ENCODE data around the gene KIFC1.
A peak's percentile ranks its signal among the peaks of the same experiment; 100 is the strongest.

Gene KIFC1

DNA sequence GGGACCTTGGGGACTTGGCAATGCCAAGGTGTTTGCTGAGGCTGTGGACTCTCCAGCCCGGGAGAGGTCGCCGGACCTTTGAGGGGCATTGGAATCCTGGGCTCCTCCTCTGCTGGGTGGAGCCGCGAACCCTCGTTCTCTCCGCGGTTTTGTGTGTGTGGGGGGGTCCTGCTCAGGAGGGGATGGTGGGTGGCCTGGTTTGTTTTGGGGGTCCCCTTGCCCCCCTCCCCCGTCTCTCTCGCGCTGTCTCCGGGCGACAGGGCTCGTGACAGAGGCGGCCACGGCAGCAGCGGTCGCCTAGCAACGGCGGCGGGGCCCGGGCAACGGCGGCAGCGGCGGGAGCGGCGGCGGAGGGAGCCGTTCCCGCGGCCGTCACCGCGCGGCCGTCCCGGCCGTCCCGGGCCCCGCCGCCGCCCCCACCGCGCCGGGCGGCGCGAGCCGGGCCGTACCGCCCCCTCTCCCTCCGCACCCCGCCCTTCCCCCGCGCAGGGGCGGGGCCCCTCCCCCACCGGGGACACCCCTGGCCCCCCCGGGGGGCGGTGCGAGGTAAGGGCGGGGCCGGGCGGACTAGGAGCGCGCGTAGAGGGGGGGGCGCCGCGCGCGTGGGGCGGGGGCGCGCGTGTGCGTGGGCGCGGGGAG, 36.1 kb downstream of the KIFC1 start:
- peak; percentile 82 for DNase-seq

- DNase-seq, result peak; percentile 42
Measured at GRCh38 chr6:33428224-33428965, 36.8 kb downstream of the KIFC1 start.

GRCh38 chr6:33428966-33429749, 37.5 kb downstream of the KIFC1 start:
- no peak for DNase-seq

- peak; percentile 57 for DNase-seq
Measured at GRCh38 chr6:33429750-33430052, 38.1 kb downstream of the KIFC1 start.

DNA sequence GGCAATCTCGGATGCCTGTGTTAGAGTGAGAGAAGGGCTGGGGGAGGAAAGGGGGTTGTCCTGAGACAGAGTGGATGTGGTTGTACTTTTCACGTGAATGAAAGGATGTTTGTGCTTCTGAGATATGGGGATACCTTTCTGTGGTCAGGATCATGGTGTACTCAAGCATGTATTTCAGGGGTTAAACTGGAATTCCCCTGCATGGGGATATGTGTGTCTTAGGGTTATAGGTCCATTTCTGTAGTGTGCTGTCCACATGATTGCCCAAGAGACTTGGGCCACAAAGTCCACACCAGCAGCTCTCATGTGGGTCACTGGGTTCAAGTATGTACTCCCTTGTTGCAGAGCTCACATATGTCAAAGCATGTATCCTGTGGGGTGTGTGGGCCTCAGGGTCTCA, 38.7 kb downstream of the KIFC1 start:
- DNase-seq, result peak; percentile 51

DNA sequence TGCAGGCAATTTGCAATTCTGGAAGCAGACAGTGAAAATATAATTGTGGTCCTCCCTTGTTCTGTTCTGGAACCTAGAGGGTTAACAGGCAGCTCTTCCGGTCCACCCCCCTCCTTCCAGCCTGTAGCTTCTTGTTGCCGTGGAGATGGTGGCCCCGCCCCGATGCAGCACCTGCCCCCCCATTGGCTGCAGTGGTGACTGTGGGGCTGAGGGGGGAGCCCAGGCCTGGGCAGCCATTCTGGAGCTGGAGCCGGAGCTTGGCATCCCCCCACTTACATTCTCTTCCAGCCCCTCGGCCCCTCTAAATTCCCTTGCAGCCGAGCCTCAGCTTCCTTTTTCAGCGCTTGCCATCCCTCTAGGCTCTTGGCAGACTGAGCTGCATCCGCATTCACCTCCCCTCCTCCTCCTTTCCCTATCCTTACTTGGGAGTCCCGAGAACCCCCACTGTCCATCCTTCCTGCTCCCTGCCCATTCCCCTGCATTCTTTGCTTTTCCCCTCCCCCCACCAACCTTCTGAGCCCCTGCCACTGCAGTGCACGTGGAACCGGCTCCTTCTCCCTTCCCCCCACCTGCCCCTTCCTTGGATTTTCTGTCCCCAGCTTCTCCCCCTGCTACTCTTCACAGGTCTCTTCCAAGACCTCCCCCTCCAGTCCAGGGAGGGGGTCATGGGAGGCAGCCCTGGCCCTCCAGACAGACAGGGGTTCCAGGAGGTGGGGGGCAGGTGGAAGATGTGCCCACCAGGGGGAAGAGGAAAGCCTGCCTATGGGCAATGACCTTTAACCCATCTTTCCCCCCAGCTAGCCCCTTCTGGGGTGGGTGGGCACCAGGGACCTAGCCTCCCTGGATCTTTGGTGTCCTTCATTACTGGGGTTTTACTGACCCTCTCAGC, 39.6 kb downstream of the KIFC1 start:
- DNase-seq, result peak; percentile 89

GRCh38 chr6:33431880-33432541, 40.4 kb downstream of the KIFC1 start:
- no peak for DNase-seq

DNA sequence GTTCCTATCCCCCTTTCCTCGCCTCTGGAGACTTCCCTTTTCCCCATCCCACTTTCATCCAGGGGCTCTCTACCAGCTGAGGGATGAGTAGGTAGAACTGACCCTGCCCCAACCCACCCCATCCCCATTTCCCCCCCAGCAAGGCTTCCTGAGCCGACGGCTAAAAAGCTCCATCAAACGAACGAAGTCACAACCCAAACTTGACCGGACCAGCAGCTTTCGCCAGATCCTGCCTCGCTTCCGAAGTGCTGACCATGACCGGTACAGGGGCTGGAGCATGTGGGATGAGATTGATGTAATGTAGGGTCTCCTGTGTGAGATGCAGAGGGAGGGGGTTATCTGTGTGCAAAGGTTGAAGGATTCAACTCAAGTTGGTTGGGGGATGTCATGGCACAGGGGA, 40.9 kb downstream of the KIFC1 start:
- DNase-seq, result no peak

GRCh38 chr6:33433001-33433543, 41.4 kb downstream of the KIFC1 start:
- DNase-seq, result no peak

DNA sequence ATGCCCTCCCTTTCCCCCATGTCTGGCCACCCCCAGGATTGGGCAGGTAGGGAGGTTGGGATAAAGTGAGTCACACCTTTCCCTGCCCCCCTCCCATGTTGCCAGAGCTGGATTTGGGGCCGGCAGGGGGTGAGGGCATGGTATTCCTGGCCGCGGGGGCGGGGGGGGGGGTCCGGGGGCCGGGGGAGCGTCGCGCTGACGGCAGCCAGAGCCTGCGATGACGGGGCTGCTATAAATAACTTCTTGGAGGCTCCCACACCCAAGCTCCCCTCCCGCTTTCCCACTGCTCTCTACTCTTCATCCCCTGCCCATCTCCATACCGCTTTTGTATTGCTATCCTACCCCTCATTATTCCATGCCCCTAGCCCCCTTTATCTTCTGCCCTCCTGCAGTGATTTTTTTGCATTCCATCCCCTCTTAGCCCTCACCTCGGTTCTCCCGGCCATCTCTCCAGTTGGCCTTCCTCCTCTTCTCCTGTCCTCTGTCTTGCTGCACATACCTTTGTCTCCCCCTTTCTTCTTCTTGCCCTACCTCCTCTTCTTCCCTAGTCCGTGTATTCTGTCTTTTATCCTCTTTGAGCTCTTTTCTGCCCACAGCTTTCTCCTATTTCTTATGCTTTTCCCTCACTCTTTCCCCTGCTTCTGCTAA, 42.0 kb downstream of the KIFC1 start:
- DNase-seq, result no peak

GRCh38 chr6:33434961-33435360, 43.3 kb downstream of the KIFC1 start:
- no peak for DNase-seq

DNA sequence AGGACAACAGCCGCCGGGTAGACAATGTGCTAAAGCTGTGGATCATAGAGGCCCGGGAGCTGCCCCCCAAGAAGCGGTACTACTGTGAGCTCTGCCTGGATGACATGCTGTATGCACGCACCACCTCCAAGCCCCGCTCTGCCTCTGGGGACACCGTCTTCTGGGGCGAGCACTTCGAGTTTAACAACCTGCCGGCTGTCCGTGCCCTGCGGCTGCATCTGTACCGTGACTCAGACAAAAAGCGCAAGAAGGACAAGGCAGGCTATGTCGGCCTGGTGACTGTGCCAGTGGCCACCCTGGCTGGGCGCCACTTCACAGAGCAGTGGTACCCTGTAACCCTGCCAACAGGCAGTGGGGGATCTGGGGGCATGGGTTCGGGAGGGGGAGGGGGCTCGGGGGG, 46.0 kb downstream of the KIFC1 start:
- DNase-seq, result no peak

DNA sequence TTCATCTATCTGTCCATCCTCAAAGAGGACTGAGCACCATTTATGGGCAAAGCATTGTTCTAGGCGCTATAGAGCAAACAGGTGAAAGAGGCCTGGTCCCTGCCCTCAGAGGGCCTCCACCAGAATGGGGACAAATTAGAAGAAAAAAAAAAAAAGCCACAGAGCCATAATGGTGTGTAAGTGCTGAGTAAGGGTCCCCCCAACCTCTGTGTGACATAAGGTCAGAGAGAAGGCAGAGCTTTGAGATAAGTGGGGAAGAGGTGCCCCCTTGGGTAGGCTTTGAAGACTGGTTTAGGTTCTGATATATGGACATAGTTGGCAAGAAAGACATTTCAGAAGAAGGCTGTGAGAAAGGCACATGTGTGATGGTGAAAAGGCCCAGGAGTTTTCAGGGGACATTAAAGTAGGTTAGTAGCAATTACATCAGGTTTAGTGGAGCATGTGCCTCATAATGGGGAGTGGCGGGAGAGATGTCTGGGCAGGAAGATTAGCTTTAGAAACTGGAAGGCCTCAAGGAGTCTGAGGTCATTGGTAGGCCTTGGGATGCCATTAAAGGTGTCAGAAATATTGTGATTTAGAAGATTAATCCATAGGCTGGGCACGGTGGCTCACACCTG, 47.5 kb downstream of the KIFC1 start:
- no peak for DNase-seq

DNA sequence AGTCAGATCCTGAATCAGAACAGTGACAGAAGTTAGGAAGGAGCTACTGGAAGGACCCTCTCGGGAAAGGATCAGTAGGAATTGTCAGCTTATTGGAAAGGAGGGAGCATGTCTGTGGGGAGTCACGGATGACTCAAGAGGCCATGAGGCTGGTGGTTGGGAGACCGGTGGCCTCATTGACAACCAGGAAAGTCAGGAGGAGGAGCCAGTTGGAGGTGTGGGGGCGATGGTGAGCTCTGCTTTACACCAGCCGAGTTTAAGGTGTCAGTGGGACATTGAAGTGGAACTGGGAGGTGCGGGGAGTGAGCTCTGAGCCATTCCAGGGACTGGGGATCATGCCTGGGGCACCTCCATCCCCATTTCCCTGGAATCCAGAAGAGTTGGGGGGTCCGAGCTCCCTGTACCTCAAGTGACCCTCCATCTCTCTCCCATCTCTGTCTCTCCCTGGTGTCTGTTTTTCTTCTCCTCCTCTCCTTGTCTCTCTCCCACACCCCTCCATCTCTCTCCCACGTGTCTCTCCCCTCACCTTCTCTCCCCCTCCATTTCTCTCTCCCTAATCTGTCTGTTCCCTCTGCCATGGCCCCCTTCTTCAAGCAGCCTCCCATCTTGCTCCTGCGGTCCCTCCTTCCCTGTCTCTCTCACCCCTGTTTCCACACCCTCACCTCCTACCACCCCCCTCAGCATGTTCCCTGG, 48.5 kb downstream of the KIFC1 start:
- no peak for DNase-seq

- DNase-seq, result no peak
Measured at GRCh38 chr6:33440649-33441309, 49.2 kb downstream of the KIFC1 start.

DNA sequence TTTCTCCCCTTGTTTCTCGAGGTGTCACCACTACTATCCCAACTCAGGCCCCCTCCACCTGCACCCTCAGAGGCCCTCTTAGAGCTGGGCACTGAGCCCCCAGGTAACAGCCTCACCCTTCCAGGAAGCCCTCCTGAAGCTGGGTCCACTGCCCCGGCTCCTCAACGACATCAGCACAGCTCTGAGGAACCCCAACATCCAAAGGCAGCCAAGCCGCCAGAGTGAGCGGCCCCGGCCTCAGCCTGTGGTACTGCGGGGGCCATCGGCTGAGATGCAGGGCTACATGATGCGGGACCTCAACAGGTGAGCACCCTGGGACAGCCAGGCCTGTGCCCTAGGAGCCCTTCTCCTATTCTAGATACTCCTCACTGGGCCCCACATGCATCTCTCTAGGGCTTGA, 49.8 kb downstream of the KIFC1 start:
- DNase-seq, result no peak

DNA sequence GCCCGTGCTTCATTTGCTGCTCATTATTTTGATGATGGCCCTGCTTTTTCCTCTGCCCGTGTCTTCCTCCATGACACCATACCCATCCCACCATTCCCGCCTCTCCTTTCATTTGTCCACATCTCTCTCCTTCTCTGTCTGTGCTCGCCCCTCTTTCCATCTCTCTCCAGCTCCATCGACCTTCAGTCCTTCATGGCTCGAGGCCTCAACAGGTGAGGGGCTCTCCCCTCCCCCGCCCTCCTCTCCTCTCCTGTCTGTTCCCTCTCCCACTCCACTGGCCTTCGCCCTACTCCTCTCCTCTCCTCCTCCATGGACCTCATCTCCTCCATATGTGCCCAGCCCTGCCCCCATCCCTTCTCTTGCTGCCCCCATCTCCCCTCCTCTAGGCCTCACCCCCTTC, 50.7 kb downstream of the KIFC1 start:
- no peak for DNase-seq

- no peak for DNase-seq
Measured at GRCh38 chr6:33443025-33443424, 51.4 kb downstream of the KIFC1 start.

- no peak for DNase-seq
Measured at GRCh38 chr6:33443619-33444504, 52.2 kb downstream of the KIFC1 start.
